ENCODE measurements around the gene ADAMTS3.
"Not testable (repeated sequence)": the region's sequence is repeated elsewhere in the genome, so short reads cannot be mapped to it uniquely, and the experiment has no call there.

Gene ADAMTS3

GRCh38 chr4:72468904-72469502 lies 100.0 kb downstream of the ADAMTS3 start:
- DNase-seq (ENCODE audit: low read depth) = no peak

- DNase-seq (ENCODE audit: low read depth) = no peak
Measured at GRCh38 chr4:72467633-72468032, 101.4 kb downstream of the ADAMTS3 start.

GRCh38 chr4:72463724-72464123 lies 105.3 kb downstream of the ADAMTS3 start:
- DNase-seq (ENCODE audit: low read depth) = no peak

DNA sequence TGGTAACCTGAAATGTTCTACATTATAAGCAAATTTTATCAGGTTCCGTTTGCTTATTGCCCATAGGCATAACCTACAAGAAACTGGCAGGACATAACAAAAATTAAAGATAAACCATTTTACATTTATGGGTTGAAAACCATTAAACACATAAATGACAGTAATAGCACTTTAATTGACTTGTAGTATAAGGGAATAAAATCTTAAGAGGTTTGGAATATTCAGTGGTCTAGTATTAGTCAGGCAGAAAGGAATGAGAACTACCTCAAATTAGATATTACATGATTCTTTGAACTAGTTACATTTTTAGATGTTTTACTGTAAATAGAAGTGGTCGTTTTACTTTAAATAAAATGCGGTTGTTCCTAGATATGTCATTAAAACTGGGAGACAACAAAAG lies 111.9 kb downstream of the ADAMTS3 start:
- DNase-seq (ENCODE audit: low read depth) = no peak

- no peak for DNase-seq (ENCODE audit: low read depth)
Measured at GRCh38 chr4:72451349-72451748, 117.7 kb downstream of the ADAMTS3 start.

- no peak for DNase-seq (ENCODE audit: low read depth)
Measured at GRCh38 chr4:72449705-72450104, 119.3 kb downstream of the ADAMTS3 start.

DNA sequence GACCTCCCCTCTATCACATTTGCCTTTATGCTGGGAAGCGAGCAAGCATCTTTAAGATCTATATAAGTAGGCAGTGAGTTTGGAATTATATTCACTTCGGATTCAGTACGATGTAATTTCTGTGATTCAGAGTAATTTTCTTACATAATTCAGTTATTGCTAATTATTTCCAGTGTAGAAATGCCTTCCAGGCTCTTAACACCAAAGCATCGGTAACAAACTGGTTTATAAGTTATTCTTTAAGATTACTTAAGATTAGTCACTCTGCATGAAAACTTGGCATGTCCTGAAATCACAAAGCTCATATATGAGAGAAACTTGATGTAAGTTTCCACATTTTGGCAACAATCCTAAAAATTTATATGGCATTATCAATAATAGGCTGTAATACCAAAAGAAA lies 120.8 kb downstream of the ADAMTS3 start:
- DNase-seq (ENCODE audit: low read depth) = no peak

DNA sequence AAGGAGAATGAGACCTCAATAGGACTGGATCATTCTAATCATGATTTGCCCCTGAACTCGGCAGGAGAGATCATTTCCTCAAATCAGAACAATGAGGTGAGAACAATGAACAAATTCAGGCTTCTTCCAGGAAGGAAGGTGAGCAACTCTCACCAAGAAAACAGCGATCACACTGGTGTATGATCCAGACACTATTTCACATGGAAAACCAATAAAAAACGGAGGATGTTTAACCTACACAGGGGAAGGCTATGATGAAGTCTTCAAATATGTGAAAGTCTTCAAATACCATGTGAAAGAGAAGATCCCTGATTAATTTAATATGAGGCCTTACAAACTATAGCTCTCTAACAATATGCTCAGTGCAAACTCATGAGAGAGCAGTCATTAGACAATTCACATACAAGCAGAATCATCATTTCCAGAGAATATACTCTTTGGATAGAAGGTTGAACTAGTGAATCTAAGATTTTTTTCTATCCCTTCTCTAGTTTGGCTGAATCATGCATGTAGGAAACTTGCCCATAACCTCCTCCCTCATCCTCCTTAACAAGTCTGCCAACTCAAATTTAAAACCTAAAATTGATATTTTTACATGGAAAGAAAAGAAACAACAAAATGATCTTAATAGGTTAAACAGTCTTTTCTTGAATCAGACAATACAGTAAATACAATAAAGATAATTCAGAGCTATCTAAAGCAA lies 122.5 kb downstream of the ADAMTS3 start:
- no peak for DNase-seq (ENCODE audit: low read depth)

- no peak for DNase-seq (ENCODE audit: low read depth)
Measured at GRCh38 chr4:72444092-72444491, 124.9 kb downstream of the ADAMTS3 start.

GRCh38 chr4:72442715-72443114 lies 126.3 kb downstream of the ADAMTS3 start:
- DNase-seq (ENCODE audit: low read depth) = no peak

- DNase-seq (ENCODE audit: low read depth) = no peak
Measured at GRCh38 chr4:72442147-72442546, 126.9 kb downstream of the ADAMTS3 start.

GRCh38 chr4:72440386-72440785 lies 128.6 kb downstream of the ADAMTS3 start:
- no peak for DNase-seq (ENCODE audit: low read depth)

DNA sequence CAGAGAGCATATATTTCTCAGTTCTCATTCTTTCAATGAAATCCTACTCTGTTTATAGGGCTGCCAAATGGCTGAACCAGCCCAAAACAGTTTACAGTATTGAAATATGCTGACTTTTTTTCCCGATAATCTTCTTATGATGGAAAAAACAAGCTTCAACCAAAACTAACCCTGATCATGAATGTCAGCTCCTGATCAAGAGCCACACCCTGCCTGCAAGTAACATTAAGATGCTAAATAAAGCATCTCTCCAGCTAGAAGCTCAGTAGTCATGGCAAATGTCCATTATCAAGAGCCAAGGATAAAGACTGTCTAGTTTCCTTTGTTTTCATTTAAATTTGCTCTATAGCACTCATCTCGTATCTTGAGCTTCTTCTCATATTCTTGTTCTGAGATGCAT lies 136.0 kb downstream of the ADAMTS3 start:
- DNase-seq (ENCODE audit: low read depth) = no peak

- DNase-seq (ENCODE audit: low read depth) = no peak
Measured at GRCh38 chr4:72432282-72432681, 136.7 kb downstream of the ADAMTS3 start.

GRCh38 chr4:72430988-72431387 lies 138.0 kb downstream of the ADAMTS3 start:
- no peak for DNase-seq (ENCODE audit: low read depth)

- DNase-seq (ENCODE audit: low read depth) = no peak
Measured at GRCh38 chr4:72430050-72430449, 139.0 kb downstream of the ADAMTS3 start.

DNA sequence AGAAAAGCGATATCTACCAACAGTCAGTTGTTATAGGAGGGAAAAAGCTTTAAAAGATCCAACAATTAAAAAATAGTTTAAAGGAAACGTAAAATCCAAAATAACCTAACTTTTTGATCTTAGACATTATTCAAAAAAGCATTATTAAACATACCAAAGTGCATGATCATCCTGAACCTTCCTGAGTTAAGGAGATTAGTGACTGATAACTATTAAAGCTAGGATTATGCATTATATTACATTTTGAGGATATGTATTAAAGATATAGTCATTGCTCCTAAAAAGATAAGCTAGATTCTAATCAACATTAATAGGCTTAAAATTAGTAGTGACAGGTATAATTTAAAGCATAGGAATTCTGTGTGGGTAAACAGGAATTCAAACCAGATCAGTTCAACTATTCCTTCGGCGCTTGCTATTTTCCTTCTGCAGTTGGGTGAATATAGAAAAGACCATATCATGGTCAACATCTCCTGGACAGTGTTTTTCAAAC lies 139.6 kb downstream of the ADAMTS3 start:
- no peak for DNase-seq (ENCODE audit: low read depth)

DNA sequence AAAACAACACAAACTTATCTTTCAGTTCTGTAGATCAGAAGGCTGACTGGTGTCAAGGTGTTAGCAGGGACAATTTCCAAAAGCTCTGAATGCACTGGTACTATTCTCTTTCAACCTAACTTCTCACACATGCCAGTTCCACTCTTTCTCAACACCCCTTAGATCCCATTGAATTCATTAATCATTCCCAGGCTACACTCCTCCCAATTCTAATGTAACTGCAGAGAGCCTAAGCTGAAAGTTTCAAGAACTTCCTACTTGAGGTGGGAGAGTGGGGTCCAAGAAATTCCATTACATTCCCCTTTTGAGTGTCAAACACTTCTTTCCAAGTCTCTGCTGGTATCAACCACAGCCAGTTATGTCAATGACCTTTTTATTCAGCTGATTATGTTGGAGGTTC lies 142.0 kb downstream of the ADAMTS3 start:
- no peak for DNase-seq (ENCODE audit: low read depth)

GRCh38 chr4:72425908-72426307 lies 143.1 kb downstream of the ADAMTS3 start:
- not testable (repeated sequence) for DNase-seq (ENCODE audit: low read depth)

DNA sequence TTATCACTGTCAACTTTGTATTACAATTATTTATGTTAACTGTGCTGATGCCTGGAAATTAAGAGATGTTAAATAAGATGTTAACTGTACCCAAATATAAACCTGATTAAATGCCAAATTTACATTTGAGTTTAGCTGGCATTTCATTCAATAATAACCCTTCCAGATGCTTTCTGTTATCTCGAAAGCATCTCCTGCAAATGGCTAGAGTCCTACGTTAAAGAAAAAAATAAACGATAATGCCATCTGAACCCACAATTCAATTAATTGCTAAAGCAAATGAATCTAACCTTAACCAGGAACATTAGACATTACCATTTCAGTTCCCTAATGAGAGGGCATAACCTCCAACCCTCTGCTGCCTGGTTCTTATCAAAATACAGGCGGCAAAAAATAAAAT lies 145.0 kb downstream of the ADAMTS3 start:
- no peak for DNase-seq (ENCODE audit: low read depth)

DNA sequence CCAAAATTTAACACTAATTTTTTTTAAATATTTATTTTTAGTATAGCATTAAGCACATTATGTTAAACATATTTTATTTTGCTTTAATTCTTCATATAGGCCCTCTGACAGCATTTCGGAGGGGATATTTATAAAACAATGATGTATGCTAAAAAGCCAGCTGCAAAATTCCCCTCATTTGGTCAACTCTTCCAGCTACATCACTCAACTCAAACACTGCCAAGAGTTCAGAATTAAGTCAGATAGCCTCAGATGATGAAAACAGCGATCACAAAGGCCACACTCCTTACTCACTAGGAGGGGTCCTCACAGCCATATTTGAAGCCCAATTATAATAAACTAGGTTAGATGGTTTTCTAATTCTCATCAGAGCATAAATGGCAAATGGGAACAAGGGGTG lies 146.6 kb downstream of the ADAMTS3 start:
- DNase-seq (ENCODE audit: low read depth) = no peak

- no peak for DNase-seq (ENCODE audit: low read depth)
Measured at GRCh38 chr4:72418458-72418857, 150.6 kb downstream of the ADAMTS3 start.

DNA sequence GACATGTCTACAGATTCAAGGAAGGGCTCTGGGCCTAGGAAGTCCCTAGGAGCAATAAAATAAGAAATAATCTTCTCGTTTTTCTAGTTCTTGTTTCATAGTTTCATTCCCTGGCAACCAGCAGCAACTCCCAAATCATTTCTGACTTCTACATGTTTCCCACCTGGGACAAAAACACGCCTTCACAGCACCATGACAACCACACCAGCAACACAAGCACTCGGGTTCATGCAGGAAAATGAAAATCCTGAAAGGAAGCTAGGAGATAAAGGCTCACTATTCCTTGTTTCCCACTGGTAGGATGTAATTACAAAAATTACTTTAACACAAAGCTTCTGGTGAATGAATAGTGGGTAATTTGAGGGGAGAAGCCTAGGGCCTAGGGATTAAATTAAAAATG lies 158.9 kb downstream of the ADAMTS3 start:
- DNase-seq (ENCODE audit: low read depth) = no peak

- no peak for DNase-seq (ENCODE audit: low read depth)
Measured at GRCh38 chr4:72408568-72408967, 160.5 kb downstream of the ADAMTS3 start.

All from activated gamma-delta T cell treated with anti-CD3 and anti-CD28 coated beads, Interleukin-2, amount 50 U/mL, for 16 hours (primary cell).